ENCODE measurements around the gene IL3RA.

IL3RA gene

GRCh38 chrX:1322393-1322792, 14.2 kb upstream of the IL3RA start:
- H2BK5ac ChIP-seq (ENCODE audit: low read length) = no peak overlapping the region
- H3K23ac ChIP-seq (ENCODE audit: low read depth, low read length, poor library complexity) = no peak overlapping the region
- no peak overlapping the region for H2BK120ac ChIP-seq (ENCODE audit: low read depth, low read length)
- no peak overlapping the region for H3K4me3 ChIP-seq (ENCODE audit: low read length in 2 of 2)
- no peaks in the 10 kb centered on the region for H3K27me3 ChIP-seq (ENCODE audit: control insufficient read depth in 3 of 3, insufficient read depth in 3 of 3, low read depth in 1 of 3, low read length in 3 of 3)
- no CpG with 5 or more reads among the region's 9 CpGs for WGBS, 2 donors (ENCODE audit: extremely low coverage in 2 of 2, insufficient read length in 2 of 2, insufficient replicate concordance in 1 of 2)
- no peak overlapping the region for H4K91ac ChIP-seq (ENCODE audit: low read depth, low read length, poor library complexity)
- H3K14ac ChIP-seq (ENCODE audit: low read length) = no peak overlapping the region
- no peaks in the 10 kb centered on the region for H3K79me1 ChIP-seq (ENCODE audit: low read depth, low read length)
- H3K9me3 ChIP-seq (replicated peaks in 1 of 2; ENCODE audit: control insufficient read depth in 2 of 2, insufficient read depth in 1 of 2, low read depth in 1 of 2, low read length in 2 of 2) = no peaks in the 10 kb centered on the region
- peaks cover 0 to 1% of the 10 kb centered on the region in 2 donors for H3K4me1 ChIP-seq (ENCODE audit: control insufficient read depth in 2 of 2, insufficient read depth in 1 of 2, low read depth in 1 of 2, low read length in 2 of 2)
- no peak overlapping the region for H2BK12ac ChIP-seq (ENCODE audit: low read length)
- no peaks in the 10 kb centered on the region for H3K36me3 ChIP-seq (replicated peaks in 1 of 2; ENCODE audit: control insufficient read depth in 2 of 2, insufficient read depth in 2 of 2, low read length in 2 of 2)
- no peak overlapping the region for H3K18ac ChIP-seq (ENCODE audit: low read length)
- H2BK15ac ChIP-seq (ENCODE audit: low read length) = no peak overlapping the region
- no peak overlapping the region for H2AK5ac ChIP-seq (ENCODE audit: low read depth, low read length)
- no peak overlapping the region for H3K27ac ChIP-seq (replicated peaks; ENCODE audit: low read length)
- no peak overlapping the region for H3K9ac ChIP-seq (ENCODE audit: low read depth, low read length, poor library complexity)
- no peak overlapping the region for H2AFZ ChIP-seq (ENCODE audit: low read length)
- no peak overlapping the region for H3K4me2 ChIP-seq (ENCODE audit: insufficient read depth, low read length, poor library complexity, severe bottlenecking)
- no peak for DNase-seq (ENCODE audit: low spot score)
- H4K8ac ChIP-seq (ENCODE audit: low read depth, low read length) = no peak overlapping the region
- no peak overlapping the region for H3K4ac ChIP-seq (ENCODE audit: low read length)

GRCh38 chrX:1323315-1323714, 13.3 kb upstream of the IL3RA start:
- DNase-seq (ENCODE audit: low spot score) = peak; percentile 20

GRCh38 chrX:1325515-1326116, 11.0 kb upstream of the IL3RA start:
- Histone ChIP-seq H3K27me3 (ENCODE audit: control insufficient read depth in 3 of 3, insufficient read depth in 3 of 3, low read depth in 1 of 3, low read length in 3 of 3) (no peaks in the 10 kb centered on the region), H3K9ac (ENCODE audit: low read depth, low read length, poor library complexity) (no peak overlapping the region), H2AK5ac (ENCODE audit: low read depth, low read length) (no peak overlapping the region), H4K8ac (ENCODE audit: low read depth, low read length) (no peak overlapping the region), H2AFZ (ENCODE audit: low read length) (peak overlapping the region; percentile 61), H3K27ac (replicated peaks; ENCODE audit: low read length) (no peak overlapping the region), H3K4me2 (ENCODE audit: insufficient read depth, low read length, poor library complexity, severe bottlenecking) (no peak overlapping the region), H2BK120ac (ENCODE audit: low read depth, low read length) (no peak overlapping the region), H3K79me1 (ENCODE audit: low read depth, low read length) (no peaks in the 10 kb centered on the region), H2BK12ac (ENCODE audit: low read length) (no peak overlapping the region), H3K4me1 (ENCODE audit: control insufficient read depth in 2 of 2, insufficient read depth in 1 of 2, low read depth in 1 of 2, low read length in 2 of 2) (peaks cover 0 to 1% of the 10 kb centered on the region in 2 donors), H3K23ac (ENCODE audit: low read depth, low read length, poor library complexity) (no peak overlapping the region), H3K14ac (ENCODE audit: low read length) (no peak overlapping the region), H3K18ac (ENCODE audit: low read length) (no peak overlapping the region), H3K9me3 (replicated peaks in 1 of 2; ENCODE audit: control insufficient read depth in 2 of 2, insufficient read depth in 1 of 2, low read depth in 1 of 2, low read length in 2 of 2) (no peaks in the 10 kb centered on the region), H3K4ac (ENCODE audit: low read length) (no peak overlapping the region), H3K4me3 (ENCODE audit: low read length in 2 of 2) (no peak overlapping the region), H4K91ac (ENCODE audit: low read depth, low read length, poor library complexity) (no peak overlapping the region), H3K36me3 (replicated peaks in 1 of 2; ENCODE audit: control insufficient read depth in 2 of 2, insufficient read depth in 2 of 2, low read length in 2 of 2) (no peaks in the 10 kb centered on the region), H2BK15ac (ENCODE audit: low read length) (no peak overlapping the region), H2BK5ac (ENCODE audit: low read length) (no peak overlapping the region)
- DNase-seq (ENCODE audit: low spot score) = no peak
- no CpG with 5 or more reads among the region's 20 CpGs for WGBS, 2 donors (ENCODE audit: extremely low coverage in 2 of 2, insufficient read length in 2 of 2, insufficient replicate concordance in 1 of 2)

More at GRCh38 chrX:1323315-1323714, 13.3 kb upstream of the IL3RA start:
- H3K18ac ChIP-seq (ENCODE audit: low read length) = no peak overlapping the region
- WGBS, 2 donors (ENCODE audit: extremely low coverage in 2 of 2, insufficient read length in 2 of 2, insufficient replicate concordance in 1 of 2) = no CpG with 5 or more reads among the region's 10 CpGs
- no peak overlapping the region for H3K27ac ChIP-seq (replicated peaks; ENCODE audit: low read length)
- H2AFZ ChIP-seq (ENCODE audit: low read length) = no peak overlapping the region
- no peaks in the 10 kb centered on the region for H3K36me3 ChIP-seq (replicated peaks in 1 of 2; ENCODE audit: control insufficient read depth in 2 of 2, insufficient read depth in 2 of 2, low read length in 2 of 2)
- H2AK5ac ChIP-seq (ENCODE audit: low read depth, low read length) = no peak overlapping the region
- peaks cover 0 to 1% of the 10 kb centered on the region in 2 donors for H3K4me1 ChIP-seq (ENCODE audit: control insufficient read depth in 2 of 2, insufficient read depth in 1 of 2, low read depth in 1 of 2, low read length in 2 of 2)
- no peak overlapping the region for H3K4ac ChIP-seq (ENCODE audit: low read length)
- no peak overlapping the region for H2BK120ac ChIP-seq (ENCODE audit: low read depth, low read length)
- no peak overlapping the region for H2BK12ac ChIP-seq (ENCODE audit: low read length)
- H3K79me1 ChIP-seq (ENCODE audit: low read depth, low read length) = no peaks in the 10 kb centered on the region
- H3K23ac ChIP-seq (ENCODE audit: low read depth, low read length, poor library complexity) = no peak overlapping the region
- H3K14ac ChIP-seq (ENCODE audit: low read length) = no peak overlapping the region
- H4K8ac ChIP-seq (ENCODE audit: low read depth, low read length) = no peak overlapping the region
- no peak overlapping the region for H2BK5ac ChIP-seq (ENCODE audit: low read length)
- no peak overlapping the region for H4K91ac ChIP-seq (ENCODE audit: low read depth, low read length, poor library complexity)
- H3K27me3 ChIP-seq (ENCODE audit: control insufficient read depth in 3 of 3, insufficient read depth in 3 of 3, low read depth in 1 of 3, low read length in 3 of 3) = no peaks in the 10 kb centered on the region
- H3K9me3 ChIP-seq (replicated peaks in 1 of 2; ENCODE audit: control insufficient read depth in 2 of 2, insufficient read depth in 1 of 2, low read depth in 1 of 2, low read length in 2 of 2) = no peaks in the 10 kb centered on the region
- H3K9ac ChIP-seq (ENCODE audit: low read depth, low read length, poor library complexity) = no peak overlapping the region
- no peak overlapping the region for H3K4me3 ChIP-seq (ENCODE audit: low read length in 2 of 2)
- no peak overlapping the region for H2BK15ac ChIP-seq (ENCODE audit: low read length)
- H3K4me2 ChIP-seq (ENCODE audit: insufficient read depth, low read length, poor library complexity, severe bottlenecking) = no peak overlapping the region

- Histone ChIP-seq H2AFZ (ENCODE audit: low read length) (peak overlapping the region; percentile 19), H3K23ac (ENCODE audit: low read depth, low read length, poor library complexity) (no peak overlapping the region), H3K27ac (replicated peaks; ENCODE audit: low read length) (no peak overlapping the region)
Measured at GRCh38 chrX:1327651-1328304, 8.8 kb upstream of the IL3RA start.

More at GRCh38 chrX:1327651-1328304, 8.8 kb upstream of the IL3RA start:
- H3K18ac ChIP-seq (ENCODE audit: low read length) = peak overlapping the region; percentile 83
- no peaks in the 10 kb centered on the region for H3K27me3 ChIP-seq (ENCODE audit: control insufficient read depth in 3 of 3, insufficient read depth in 3 of 3, low read depth in 1 of 3, low read length in 3 of 3)
- H3K14ac ChIP-seq (ENCODE audit: low read length) = no peak overlapping the region
- peaks cover 0 to 1% of the 10 kb centered on the region in 2 donors for H3K4me1 ChIP-seq (ENCODE audit: control insufficient read depth in 2 of 2, insufficient read depth in 1 of 2, low read depth in 1 of 2, low read length in 2 of 2)
- peak overlapping the region; percentile 82 for H2BK12ac ChIP-seq (ENCODE audit: low read length)
- no peaks in the 10 kb centered on the region for H3K36me3 ChIP-seq (replicated peaks in 1 of 2; ENCODE audit: control insufficient read depth in 2 of 2, insufficient read depth in 2 of 2, low read length in 2 of 2)
- no peak overlapping the region for H3K4ac ChIP-seq (ENCODE audit: low read length)
- no peaks in the 10 kb centered on the region for H3K79me1 ChIP-seq (ENCODE audit: low read depth, low read length)
- H2BK5ac ChIP-seq (ENCODE audit: low read length) = no peak overlapping the region
- H3K4me2 ChIP-seq (ENCODE audit: insufficient read depth, low read length, poor library complexity, severe bottlenecking) = no peak overlapping the region
- no peak overlapping the region for H4K8ac ChIP-seq (ENCODE audit: low read depth, low read length)
- peak overlapping the region; percentile 98 for H2AK5ac ChIP-seq (ENCODE audit: low read depth, low read length)
- no CpG with 5 or more reads among the region's 18 CpGs for WGBS, 2 donors (ENCODE audit: extremely low coverage in 2 of 2, insufficient read length in 2 of 2, insufficient replicate concordance in 1 of 2)
- H2BK15ac ChIP-seq (ENCODE audit: low read length) = no peak overlapping the region
- H3K4me3 ChIP-seq (ENCODE audit: low read length in 2 of 2) = no peak overlapping the region
- no peak overlapping the region for H2BK120ac ChIP-seq (ENCODE audit: low read depth, low read length)
- no peaks in the 10 kb centered on the region for H3K9me3 ChIP-seq (replicated peaks in 1 of 2; ENCODE audit: control insufficient read depth in 2 of 2, insufficient read depth in 1 of 2, low read depth in 1 of 2, low read length in 2 of 2)
- no peak overlapping the region for H4K91ac ChIP-seq (ENCODE audit: low read depth, low read length, poor library complexity)
- no peak overlapping the region for H3K9ac ChIP-seq (ENCODE audit: low read depth, low read length, poor library complexity)
- DNase-seq (ENCODE audit: low spot score) = no peak

All from neuronal stem cell (in vitro differentiated cells).